K562 (cell line): ENCODE data around the gene MYCBP. TPM values are rescaled to one million over a fixed set of nuclear protein-coding genes. Genes with fewer than 3 reads are reported as not detected.

Source experiments
- BRF1 ChIP-seq: IDR thresholded peaks from 3 replicates; pipeline ENCODE4 v1.6.1; 2011; ENCODE audit warnings: borderline replicate concordance, mild to moderate bottlenecking; ENCODE audit not compliant: insufficient read length; ENCODE audit errors: extremely low read depth
- CCAR2 ChIP-seq: fragments of 200-400 bp; formaldehyde crosslinking; IDR thresholded peaks from 2 replicates; pipeline ENCODE4 v1.6.1; 2017; ENCODE audit warnings: mild to moderate bottlenecking, low read depth, low read length
- CEBPG ChIP-seq, 3 experiments: fragments of 200-800 bp in 1 of 3; sonication (Bioruptor generic) in 1 of 3; sonication (generic) in 1 of 3; formaldehyde crosslinking in 1 of 3; IDR thresholded peaks in 2 of 3; conservative IDR thresholded peaks in 1 of 3; 2 replicates each; pipeline versions ENCODE4 v1.6.1 to v1.8.0; 2016 to 2022; ENCODE audit warnings: missing compliant biosample characterization in 2 of 3, missing genetic modification characterization in 2 of 3, mild to moderate bottlenecking in 1 of 3, missing genetic modification reagents in 1 of 3
- CHD2 ChIP-seq: IDR thresholded peaks from 2 replicates; pipeline ENCODE4 v1.6.1; 2011; ENCODE audit warnings: low read depth, low read length
- EP400 ChIP-seq: fragments of 450-650 bp; IDR thresholded peaks from 2 replicates; pipeline ENCODE4 v1.6.1; 2017; ENCODE audit warnings: antibody characterized with exemption, mild to moderate bottlenecking, moderate library complexity
- ESRRB ChIP-seq: fragments of 250-450 bp; sonication (Bioruptor Pico); IDR thresholded peaks from 2 replicates; pipeline ENCODE4 v1.5.0; 2020; ENCODE audit warnings: mild to moderate bottlenecking, moderate library complexity, borderline replicate concordance
- NRF1 ChIP-seq, 2 experiments: fragments of 450-650 bp; IDR thresholded peaks in 1 of 2; conservative IDR thresholded peaks in 1 of 2; 2 replicates each; pipeline ENCODE4 v1.6.1; 2014; ENCODE audit warnings: mild to moderate bottlenecking in 2 of 2
- PATZ1 ChIP-seq: fragments of 250-450 bp; sonication (Bioruptor Pico); IDR thresholded peaks from 2 replicates; pipeline ENCODE4 v1.5.0; 2020; ENCODE audit warnings: mild to moderate bottlenecking, borderline replicate concordance
- PHF21A ChIP-seq: fragments of 450-650 bp; IDR thresholded peaks from 2 replicates; pipeline ENCODE4 v1.6.1; 2017; ENCODE audit warnings: low read depth, borderline replicate concordance
- SAFB2 ChIP-seq: fragments of 200-400 bp; formaldehyde crosslinking; IDR thresholded peaks from 2 replicates; pipeline ENCODE4 v1.6.1; 2018; ENCODE audit warnings: borderline replicate concordance, low read length, low read depth, moderate library complexity; ENCODE audit not compliant: severe bottlenecking
- TRIM24 ChIP-seq, 2 experiments: fragments of 450-650 bp; IDR thresholded peaks; 2 replicates each; pipeline ENCODE4 v1.6.1; 2016
- VEZF1 ChIP-seq: fragments of 200-800 bp; sonication (Bioruptor generic); IDR thresholded peaks from 2 replicates; pipeline ENCODE4 v1.6.1; 2017; ENCODE audit warnings: missing genetic modification characterization, missing compliant biosample characterization
- ZBTB2 ChIP-seq: fragments of 450-650 bp; IDR thresholded peaks from 2 replicates; pipeline ENCODE4 v1.6.1; 2016; ENCODE audit warnings: antibody characterized with exemption
- ZBTB33 ChIP-seq: sonication (generic); formaldehyde crosslinking; IDR thresholded peaks from 2 replicates; pipeline ENCODE4 v1.8.1; 2023; ENCODE audit warnings: mild to moderate bottlenecking, missing genetic modification reagents
- ZNF23 ChIP-seq: fragments of 250-450 bp; sonication (Bioruptor Pico); IDR thresholded peaks from 2 replicates; pipeline ENCODE4 v1.4.0; 2020; ENCODE audit warnings: mild to moderate bottlenecking
- ZNF384 ChIP-seq: IDR thresholded peaks from 2 replicates; pipeline ENCODE4 v1.6.1; 2012; ENCODE audit warnings: low read depth, low read length, improper control_type of control experiment
- ZNF408 ChIP-seq: fragments of 250-450 bp; sonication (Bioruptor Pico); IDR thresholded peaks from 2 replicates; pipeline ENCODE4 v1.4.0; 2020; ENCODE audit warnings: low read depth, mild to moderate bottlenecking, moderate library complexity
- ZNF445 ChIP-seq: fragments of 250-450 bp; sonication (Bioruptor Pico); IDR thresholded peaks from 2 replicates; pipeline ENCODE4 v1.4.0; 2020; ENCODE audit warnings: low read depth, mild to moderate bottlenecking, moderate library complexity
- ZNF584 ChIP-seq: fragments of 200-800 bp; sonication (Bioruptor generic); IDR thresholded peaks from 2 replicates; pipeline ENCODE4 v1.6.1; 2016; ENCODE audit warnings: low read depth, mild to moderate bottlenecking, missing genetic modification characterization, missing compliant biosample characterization
- ZNF766 ChIP-seq: fragments of 200-800 bp; sonication (Bioruptor generic); conservative IDR thresholded peaks from 2 replicates; pipeline ENCODE4 v1.6.1; 2016; ENCODE audit warnings: missing genetic modification characterization, missing compliant biosample characterization
- polyA plus RNA-seq, 8 experiments: library from polyadenylated mRNA; depleted of rRNA in 4 of 8; stranded (reverse) in 5 of 8; unstranded in 3 of 8; fragments of >200 nt; fragmentation: Nextera tagmentation in 2 of 8; fragmentation: Illumina TruSeq in 1 of 8; extraction: Ambion mirVana in 2 of 8; extraction: Trizol in 1 of 8; gene quantifications; 2 replicates each; pipeline versions ENCODE4 v1.2.1 to v1.2.3, GENCODE V29; 2011 to 2014; ENCODE audit warnings: inconsistent platforms in 1 of 8, missing spikeins in 1 of 8
- total RNA-seq, 7 experiments: library from RNA; depleted of rRNA in 6 of 7; stranded (reverse); fragments of >200 nt in 6 of 7; fragmentation: Illumina TruSeq in 2 of 7; extraction: Trizol in 2 of 7; gene quantifications; 2 replicates each; pipeline versions ENCODE4 v1.2.1 to v1.2.3, GENCODE V29; 2011 to 2021; ENCODE audit warnings: low replicate concordance in 1 of 7

MYCBP gene
- total and polyA plus RNA-seq, 9 of the 15 experiments (the other 6 are each of a cell fraction or from before 2014, with no cell fraction given), result 32.3 to 253 (median 72.9) TPM

GRCh38 chr1:38815903-38816627 lies 57.1 kb downstream of the MYCBP start (continued):
- TF ChIP-seq CCAR2 (no peak), ZBTB33 (CRISPR knock-in tag) (peak; percentile 74; the same call in 1 of the 2 replicates), ZNF408 (CRISPR knock-in tag) (no peak), ZNF766 (CRISPR knock-in tag) (peak; percentile 72), BRF1 (no peak), VEZF1 (peak; percentile 93), EP400 (peak; percentile 74), CHD2 (peak; percentile 62; the same call in 1 of the 2 replicates), ZNF23 (CRISPR knock-in tag) (no peak), ZNF584 (CRISPR knock-in tag) (peak; percentile 90), NRF1 (conservative IDR thresholded peaks at IDR 0.05 in 1 of 2, IDR thresholded peaks at IDR 0.05 in 1 of 2) (peak; percentile 88 to 90), ESRRB (CRISPR knock-in tag) (no peak), SAFB2 (no peak), TRIM24 (IDR thresholded peaks at IDR 0.05) (peak; percentile 85 to 95), PHF21A (peak; percentile 79; the same call in 1 of the 2 replicates), ZNF384 (0 out of 2 replicates have a peak, but pooled peaks have one; percentile 48), CEBPG (CRISPR knock-in tag; IDR thresholded peaks at IDR 0.05) (no peak; the same call in 1 of the 2 replicates), CEBPG (tag; conservative IDR thresholded peaks at IDR 0.05 in 1 of 2, IDR thresholded peaks at IDR 0.05 in 1 of 2) (no peak), PATZ1 (CRISPR knock-in tag) (no peak), ZNF445 (CRISPR knock-in tag) (no peak), ZBTB2 (peak; percentile 69; the same call in 1 of the 2 replicates)
